HT-29 (cell line): ENCODE measurements around the gene PAN2. TPM values are rescaled to one million over a fixed set of nuclear protein-coding genes. Genes with fewer than 3 reads are reported as not detected.

Source experiments
- DNase-seq: peaks from one replicate; pipeline ENCODE4 v3.0.0-alpha.2; 2015; ENCODE audit warnings: low spot score
- total RNA-seq: library from RNA; depleted of rRNA; stranded (reverse); fragments of >200 nt; shearing (Covaris generic); gene quantifications from 2 replicates; pipeline ENCODE4 v1.2.3, GENCODE V29; 2014; rRNA removed

Gene PAN2, protein sequence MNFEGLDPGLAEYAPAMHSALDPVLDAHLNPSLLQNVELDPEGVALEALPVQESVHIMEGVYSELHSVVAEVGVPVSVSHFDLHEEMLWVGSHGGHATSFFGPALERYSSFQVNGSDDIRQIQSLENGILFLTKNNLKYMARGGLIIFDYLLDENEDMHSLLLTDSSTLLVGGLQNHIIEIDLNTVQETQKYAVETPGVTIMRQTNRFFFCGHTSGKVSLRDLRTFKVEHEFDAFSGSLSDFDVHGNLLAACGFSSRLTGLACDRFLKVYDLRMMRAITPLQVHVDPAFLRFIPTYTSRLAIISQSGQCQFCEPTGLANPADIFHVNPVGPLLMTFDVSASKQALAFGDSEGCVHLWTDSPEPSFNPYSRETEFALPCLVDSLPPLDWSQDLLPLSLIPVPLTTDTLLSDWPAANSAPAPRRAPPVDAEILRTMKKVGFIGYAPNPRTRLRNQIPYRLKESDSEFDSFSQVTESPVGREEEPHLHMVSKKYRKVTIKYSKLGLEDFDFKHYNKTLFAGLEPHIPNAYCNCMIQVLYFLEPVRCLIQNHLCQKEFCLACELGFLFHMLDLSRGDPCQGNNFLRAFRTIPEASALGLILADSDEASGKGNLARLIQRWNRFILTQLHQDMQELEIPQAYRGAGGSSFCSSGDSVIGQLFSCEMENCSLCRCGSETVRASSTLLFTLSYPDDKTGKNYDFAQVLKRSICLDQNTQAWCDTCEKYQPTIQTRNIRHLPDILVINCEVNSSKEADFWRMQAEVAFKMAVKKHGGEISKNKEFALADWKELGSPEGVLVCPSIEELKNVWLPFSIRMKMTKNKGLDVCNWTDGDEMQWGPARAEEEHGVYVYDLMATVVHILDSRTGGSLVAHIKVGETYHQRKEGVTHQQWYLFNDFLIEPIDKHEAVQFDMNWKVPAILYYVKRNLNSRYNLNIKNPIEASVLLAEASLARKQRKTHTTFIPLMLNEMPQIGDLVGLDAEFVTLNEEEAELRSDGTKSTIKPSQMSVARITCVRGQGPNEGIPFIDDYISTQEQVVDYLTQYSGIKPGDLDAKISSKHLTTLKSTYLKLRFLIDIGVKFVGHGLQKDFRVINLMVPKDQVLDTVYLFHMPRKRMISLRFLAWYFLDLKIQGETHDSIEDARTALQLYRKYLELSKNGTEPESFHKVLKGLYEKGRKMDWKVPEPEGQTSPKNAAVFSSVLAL
- total RNA-seq = 28.8 and 30.9 TPM in 2 replicates

DNA sequence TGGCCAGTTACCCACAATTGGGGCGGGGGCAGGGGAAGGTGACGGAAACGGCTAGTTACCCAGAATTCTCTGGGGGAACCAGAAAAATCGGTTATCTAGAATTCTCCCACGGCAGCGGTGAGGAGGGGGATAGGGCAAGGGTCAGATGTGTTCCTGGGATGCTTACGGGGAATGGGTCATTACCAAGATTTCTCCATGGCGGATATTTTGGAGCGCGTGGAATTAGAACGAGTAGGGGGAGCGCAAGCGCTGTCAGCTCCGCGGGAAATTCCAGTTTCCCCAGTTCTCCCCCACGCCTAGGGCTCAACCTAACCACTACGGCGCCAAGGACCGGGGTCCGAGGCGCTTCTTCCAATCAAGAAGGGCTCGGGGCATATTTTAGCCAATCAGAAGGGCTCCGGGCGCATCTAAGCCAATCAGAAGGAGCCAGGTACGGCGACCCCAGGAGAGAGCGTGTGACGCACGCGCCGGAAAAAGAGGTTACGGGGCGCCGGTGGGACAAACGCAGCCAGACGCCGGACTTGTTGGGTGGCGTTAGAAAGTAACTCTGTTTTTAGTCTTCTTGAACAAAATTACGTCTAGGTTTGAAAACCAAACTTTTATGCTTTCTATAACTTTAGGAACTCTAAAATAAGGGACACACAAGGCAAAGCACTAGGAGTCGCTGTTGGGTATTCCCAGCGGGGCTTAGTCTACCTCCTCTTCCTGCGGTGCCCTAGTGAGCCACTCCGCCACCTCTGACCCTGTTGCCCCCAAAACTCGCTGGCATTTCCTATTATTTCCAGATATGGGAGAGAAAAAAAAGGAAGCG, at the start of gene PAN2:
PAN2 (minus strand) TSS at position 322 of the 811 bp plus-strand sequence. CDS start 906 bp downstream, outside the sequence.
- peak; percentile 98 for DNase-seq

DNA sequence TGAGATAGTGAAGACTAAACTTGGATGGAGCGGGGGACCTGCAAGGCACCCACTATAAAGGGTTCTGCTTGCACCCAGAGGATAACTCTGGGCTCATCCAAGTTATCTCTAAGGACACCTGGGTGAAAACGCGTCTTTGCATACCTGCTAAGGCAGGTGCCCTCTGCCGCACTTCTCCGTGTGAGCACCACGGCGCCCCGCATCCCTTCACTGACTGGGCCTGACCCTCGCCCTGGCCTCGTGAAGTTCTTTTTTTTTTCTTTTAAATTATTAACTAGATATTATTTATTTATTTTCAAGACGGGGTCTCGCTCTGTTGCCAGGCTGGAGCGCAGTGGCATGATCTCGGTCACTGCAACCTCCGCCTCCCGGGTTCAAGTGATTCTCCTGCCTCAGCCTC, 48.8 kb upstream of the PAN2 start:
- no peak for DNase-seq

DNA sequence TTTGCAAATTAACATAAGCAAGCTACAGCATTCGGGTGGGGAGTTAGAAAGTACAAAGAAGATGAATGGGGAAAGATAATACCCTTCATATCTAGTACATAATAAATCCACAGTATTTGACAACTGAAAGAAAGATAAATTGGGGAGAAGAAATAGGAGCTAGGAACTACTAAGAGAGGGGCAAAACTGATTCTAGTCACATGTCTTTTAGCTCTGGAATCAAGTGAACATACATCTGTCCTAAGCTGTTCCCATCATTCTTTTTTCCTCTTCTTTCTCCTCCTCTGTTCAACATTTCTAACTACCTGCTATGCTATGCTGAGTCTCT, 44.2 kb upstream of the PAN2 start:
- no peak for DNase-seq

GRCh38 chr12:56377310-56377988, 43.6 kb upstream of the PAN2 start:
- DNase-seq = peak; percentile 16

- no peak for DNase-seq
Observed at GRCh38 chr12:56375598-56376434, 42.0 kb upstream of the PAN2 start.

- DNase-seq = no peak
Observed at GRCh38 chr12:56374726-56375597, 41.2 kb upstream of the PAN2 start.

DNA sequence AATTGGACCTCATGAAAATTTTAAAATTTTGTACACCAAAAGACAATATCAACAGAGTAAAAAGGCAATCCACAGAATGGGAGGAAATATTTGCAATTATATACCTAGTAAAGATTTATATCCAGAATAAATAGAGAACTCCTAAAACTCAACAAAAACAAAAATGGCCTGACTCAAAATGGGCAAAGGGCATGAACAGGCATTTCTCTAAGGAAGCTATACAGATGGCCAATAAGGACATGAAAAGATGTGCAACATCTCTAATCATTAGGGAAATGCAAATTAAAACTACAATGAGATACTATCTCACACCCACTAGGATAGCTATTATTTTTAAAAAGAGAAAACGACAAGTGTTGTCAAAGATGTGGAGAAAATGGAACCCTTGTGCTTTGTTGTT, 39.7 kb upstream of the PAN2 start:
- DNase-seq = no peak

- DNase-seq = no peak
Observed at GRCh38 chr12:56366948-56367347, 33.1 kb upstream of the PAN2 start.

DNA sequence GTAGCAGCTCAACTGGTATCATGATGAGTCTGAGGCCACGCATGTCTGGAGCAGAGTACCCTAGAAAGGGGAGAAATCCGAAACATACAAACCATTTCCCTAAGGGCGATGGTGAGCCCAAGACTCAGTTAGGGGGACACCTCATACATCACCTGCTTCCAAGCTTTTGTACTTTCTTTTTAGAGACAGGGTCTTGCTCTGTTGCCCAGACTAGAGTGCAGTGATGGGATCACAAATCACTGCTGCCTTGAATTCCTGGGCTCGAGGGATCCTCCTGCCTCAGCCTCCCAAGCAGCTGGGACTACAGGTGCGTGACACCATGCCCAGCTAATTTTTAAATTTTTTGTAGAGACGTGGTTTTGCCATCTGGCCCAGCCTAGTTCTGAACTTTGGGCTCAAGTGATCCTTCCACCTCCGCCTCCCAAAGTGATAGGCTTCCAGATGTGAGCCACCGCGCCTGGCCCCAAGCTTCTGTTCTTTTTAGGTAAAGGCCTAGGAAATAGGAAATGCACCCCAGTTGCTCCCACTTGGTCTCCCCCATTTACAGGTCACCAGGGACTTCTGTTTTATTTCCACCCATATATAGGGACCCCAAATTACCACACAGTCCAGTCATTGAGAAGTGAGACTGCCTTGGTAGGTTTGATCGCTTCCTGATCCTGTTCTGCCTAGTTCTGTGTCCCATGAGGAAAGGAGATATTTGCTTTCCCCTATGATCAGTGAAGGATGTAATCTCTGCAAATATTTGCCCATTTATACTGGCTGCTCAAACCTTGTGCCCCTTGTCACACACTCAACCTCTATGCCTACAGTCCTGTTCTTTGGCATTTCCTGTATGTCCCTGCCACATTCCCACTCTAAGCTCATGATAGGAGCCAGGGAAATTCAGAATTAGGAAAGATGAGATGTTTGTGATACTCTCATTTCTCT, 28.6 kb upstream of the PAN2 start, which contains the start of gene APOF:
APOF (minus strand) TSS at position 728 of the 930 bp plus-strand sequence; CDS start at position 616, 112 bp downstream.
- DNase-seq = no peak

GRCh38 chr12:56361487-56362129, 27.8 kb upstream of the PAN2 start:
- no peak for DNase-seq

GRCh38 chr12:56359851-56360767, 26.3 kb upstream of the PAN2 start, which contains the start of gene STAT2:
TSS of gene STAT2 (minus strand) at chr12:56360107. CDS start at chr12:56356571, 3,536 bp downstream.
- DNase-seq = peak; percentile 99

DNA sequence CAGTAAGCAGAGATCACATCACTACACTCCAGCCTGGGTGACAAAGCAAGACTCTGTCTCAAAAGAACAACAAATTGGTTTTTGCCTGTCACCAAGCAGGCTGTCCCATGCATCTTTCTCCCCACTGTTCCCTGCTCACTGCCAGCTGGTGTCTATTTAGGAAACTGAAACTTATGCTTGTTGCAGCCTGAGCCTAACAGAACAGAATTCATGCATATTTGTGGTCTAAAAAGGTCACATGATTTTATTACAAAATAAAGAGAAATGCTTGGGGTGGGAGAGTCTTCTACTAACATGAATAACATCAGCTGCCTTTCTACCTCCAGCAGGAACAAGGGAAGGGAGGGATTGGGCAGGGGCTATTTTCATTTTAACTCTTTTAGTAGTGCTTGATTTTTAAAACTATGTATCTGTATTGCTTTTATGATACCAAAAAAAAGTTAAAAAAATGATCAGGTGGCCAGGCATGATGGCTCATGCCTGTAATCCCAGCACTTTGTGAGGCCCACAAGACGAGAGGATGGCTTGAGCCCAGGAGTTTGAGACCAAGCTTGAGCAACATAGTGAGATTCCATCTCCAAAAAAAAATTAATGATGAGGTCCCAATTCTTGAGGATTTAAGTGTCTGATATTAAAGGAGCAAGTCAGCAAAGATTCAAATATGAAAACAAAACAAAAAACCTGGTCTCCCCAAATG, 25.2 kb upstream of the PAN2 start:
- DNase-seq = no peak

GRCh38 chr12:56351325-56351724, 17.5 kb upstream of the PAN2 start:
- DNase-seq = no peak

DNA sequence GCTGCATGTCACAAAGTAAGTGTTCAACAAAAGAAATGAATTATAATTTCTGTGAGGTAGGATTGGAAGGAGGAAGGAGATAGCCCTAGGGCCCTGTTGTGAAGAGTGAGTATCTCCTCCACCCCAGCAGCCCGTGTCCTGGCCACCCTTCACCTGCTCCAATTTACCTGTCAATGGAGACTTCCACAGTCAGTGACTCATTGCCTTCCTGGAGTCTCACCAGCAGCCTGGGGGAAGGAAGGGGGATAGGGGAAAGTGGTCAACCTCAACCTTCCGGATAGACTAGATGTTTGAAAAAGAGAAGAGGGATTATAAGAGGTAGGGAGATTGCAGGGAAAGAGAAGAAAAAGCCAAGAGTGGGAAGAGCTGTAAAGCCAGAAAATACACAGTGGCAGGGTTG, 16.9 kb upstream of the PAN2 start:
- no peak for DNase-seq

DNA sequence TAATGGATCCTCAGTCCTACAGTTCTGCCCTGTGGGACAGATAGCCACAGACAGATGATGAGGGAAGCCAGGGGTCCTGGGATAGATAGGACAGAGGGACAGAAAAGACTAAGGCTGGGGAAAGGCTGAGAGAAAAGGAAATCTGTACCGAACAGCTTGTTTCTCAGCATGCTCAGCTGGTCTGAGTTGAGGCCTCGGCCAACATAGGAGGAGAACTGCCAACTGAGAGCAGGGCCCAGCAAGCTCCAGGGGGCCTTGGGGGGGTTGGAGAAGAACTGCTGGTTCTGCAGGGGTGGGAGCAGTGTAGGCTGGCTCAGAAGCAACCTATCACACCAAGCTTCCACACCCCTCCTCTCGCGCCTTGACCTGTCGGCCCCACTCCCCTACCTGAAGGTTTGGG, 15.0 kb upstream of the PAN2 start:
- no peak for DNase-seq
